ENCODE measurements around the gene HDHD3. TPM values are rescaled to one million over a fixed set of nuclear protein-coding genes. Genes with fewer than 3 reads are reported as not detected.

Gene HDHD3
- total RNA-seq, 1 experiment from 2014 or later: 15.7 TPM

- Mint-ChIP-seq H3K9me3 (no peaks in the 10 kb centered on the region), H3K27me3 (ENCODE audit: low read depth) (no peaks in the 10 kb centered on the region), H3K27ac (no peak overlapping the region; the same call in 1 of the 2 replicates), H3K4me1 (peaks cover 12% of the 10 kb centered on the region), H3K36me3 (no peaks in the 10 kb centered on the region), H3K4me3 (no peak overlapping the region)
- CTCF ChIA-PET: no interaction called here
- no peak for TF ChIP-seq ESRRA (CRISPR knock-in tag; IDR thresholded peaks at IDR 0.05; ENCODE audit: borderline replicate concordance)
- TF ChIP-seq ELF4 (CRISPR knock-in tag; IDR thresholded peaks at IDR 0.05; ENCODE audit: low read depth): no peak
- no peak for TF ChIP-seq ATF3 (CRISPR knock-in tag; conservative IDR thresholded peaks at IDR 0.05)
- no peak for TF ChIP-seq GABPB1 (CRISPR knock-in tag; IDR thresholded peaks at IDR 0.05)
- TF ChIP-seq CBFB (CRISPR knock-in tag; IDR thresholded peaks at IDR 0.05; ENCODE audit: low read depth): no peak
- TF ChIP-seq EMX1 (CRISPR knock-in tag; IDR thresholded peaks at IDR 0.05): no peak
- no peak for TF ChIP-seq E2F5 (CRISPR knock-in tag; IDR thresholded peaks at IDR 0.05)
- no peak for TF ChIP-seq ERG (CRISPR knock-in tag; IDR thresholded peaks at IDR 0.05)
- no peak for TF ChIP-seq E2F4 (CRISPR knock-in tag; IDR thresholded peaks at IDR 0.05; ENCODE audit: borderline replicate concordance, low read depth)
- no peak for TF ChIP-seq PREB (CRISPR knock-in tag; IDR thresholded peaks at IDR 0.05; ENCODE audit: borderline replicate concordance)
- no peak for TF ChIP-seq NR3C1 (CRISPR knock-in tag; conservative IDR thresholded peaks at IDR 0.05; ENCODE audit: low read depth)
- DNase-seq (ENCODE audit: low spot score) (no peak), ATAC-seq (no peak)
- POLR2A ChIA-PET: no interaction called here
Measured at GRCh38 chr9:113359385-113359784, 17.4 kb downstream of the HDHD3 start.

GRCh38 chr9:113356686-113357292 lies 20.0 kb downstream of the HDHD3 start:
- Mint-ChIP-seq H3K4me1 (peaks cover 12% of the 10 kb centered on the region), H3K4me3 (no peak overlapping the region), H3K9me3 (no peaks in the 10 kb centered on the region), H3K36me3 (no peaks in the 10 kb centered on the region), H3K27me3 (ENCODE audit: low read depth) (no peaks in the 10 kb centered on the region), H3K27ac (no peak overlapping the region)
- TF ChIP-seq FOXJ3 (CRISPR knock-in tag; IDR thresholded peaks at IDR 0.05; ENCODE audit: borderline replicate concordance) (no peak), JUN (CRISPR knock-in tag; IDR thresholded peaks at IDR 0.05) (no peak), PREB (CRISPR knock-in tag; IDR thresholded peaks at IDR 0.05; ENCODE audit: borderline replicate concordance) (no peak), RELA (CRISPR knock-in tag; IDR thresholded peaks at IDR 0.05; ENCODE audit: borderline replicate concordance) (no peak), NR3C1 (CRISPR knock-in tag; conservative IDR thresholded peaks at IDR 0.05; ENCODE audit: low read depth) (no peak), CREB1 (CRISPR knock-in tag; IDR thresholded peaks at IDR 0.05) (no peak), CTCF (IDR thresholded peaks at IDR 0.05) (no peak)
- ATAC-seq (no peak), DNase-seq (ENCODE audit: low spot score) (no peak)
- POLR2A ChIA-PET: no interaction called here
- CTCF ChIA-PET: no interaction called here
